ENCODE data around the gene R3HCC1L. TPM values are rescaled to one million over a fixed set of nuclear protein-coding genes. Genes with fewer than 3 reads are reported as not detected.
"Not testable (repeated sequence)": the region's sequence is repeated elsewhere in the genome, so short reads cannot be mapped to it uniquely, and the experiment has no call there.

Gene R3HCC1L
- total RNA-seq, 1 donor from 2014 or later: 13.7 TPM

GRCh38 chr10:98115031-98115787 lies 19.2 kb upstream of the R3HCC1L start:
- intact Hi-C loops (cut with DNase I): no loop called here
- H3K36me3 ChIP-seq: no peaks in the 10 kb centered on the region

DNA sequence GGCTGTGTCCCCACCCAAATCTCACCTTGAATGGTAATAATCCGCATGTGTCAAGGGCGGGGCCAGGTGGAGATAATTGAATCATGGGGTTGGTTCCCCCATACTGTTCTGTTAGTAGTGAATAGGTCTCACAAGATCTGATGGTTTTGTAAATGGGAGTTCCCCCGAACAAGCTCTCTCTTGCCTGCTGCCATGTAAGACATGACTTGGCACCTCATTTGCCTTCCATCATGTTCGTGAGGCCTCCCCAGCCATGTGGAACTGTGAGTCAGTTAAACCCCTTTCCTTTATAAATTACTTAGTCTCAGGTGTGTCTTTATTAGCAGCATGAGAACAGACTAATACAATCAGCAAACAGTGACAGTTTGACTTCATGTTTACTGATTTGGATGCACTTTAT lies 14.6 kb upstream of the R3HCC1L start:
- intact Hi-C loops (cut with DNase I): no loop called here
- DNase-seq (no peak), ATAC-seq (no peak)
- H3K36me3 ChIP-seq: no peaks in the 10 kb centered on the region
- no peak overlapping the region for H3K4me3 ChIP-seq
- peaks cover 4% of the 10 kb centered on the region for H3K27me3 ChIP-seq
- no peaks in the 10 kb centered on the region for H3K9me3 ChIP-seq
- TF ChIP-seq, protein P1, sequence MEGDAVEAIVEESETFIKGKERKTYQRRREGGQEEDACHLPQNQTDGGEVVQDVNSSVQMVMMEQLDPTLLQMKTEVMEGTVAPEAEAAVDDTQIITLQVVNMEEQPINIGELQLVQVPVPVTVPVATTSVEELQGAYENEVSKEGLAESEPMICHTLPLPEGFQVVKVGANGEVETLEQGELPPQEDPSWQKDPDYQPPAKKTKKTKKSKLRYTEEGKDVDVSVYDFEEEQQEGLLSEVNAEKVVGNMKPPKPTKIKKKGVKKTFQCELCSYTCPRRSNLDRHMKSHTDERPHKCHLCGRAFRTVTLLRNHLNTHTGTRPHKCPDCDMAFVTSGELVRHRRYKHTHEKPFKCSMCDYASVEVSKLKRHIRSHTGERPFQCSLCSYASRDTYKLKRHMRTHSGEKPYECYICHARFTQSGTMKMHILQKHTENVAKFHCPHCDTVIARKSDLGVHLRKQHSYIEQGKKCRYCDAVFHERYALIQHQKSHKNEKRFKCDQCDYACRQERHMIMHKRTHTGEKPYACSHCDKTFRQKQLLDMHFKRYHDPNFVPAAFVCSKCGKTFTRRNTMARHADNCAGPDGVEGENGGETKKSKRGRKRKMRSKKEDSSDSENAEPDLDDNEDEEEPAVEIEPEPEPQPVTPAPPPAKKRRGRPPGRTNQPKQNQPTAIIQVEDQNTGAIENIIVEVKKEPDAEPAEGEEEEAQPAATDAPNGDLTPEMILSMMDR (IDR thresholded peaks at IDR 0.05): no peak
- H3K4me1 ChIP-seq: no peaks in the 10 kb centered on the region
- H3K27ac ChIP-seq: no peak overlapping the region

More at GRCh38 chr10:98115031-98115787, 19.2 kb upstream of the R3HCC1L start:
- Histone ChIP-seq H3K9me3 (no peaks in the 10 kb centered on the region), H3K27me3 (peaks cover 13% of the 10 kb centered on the region), H3K4me1 (no peaks in the 10 kb centered on the region), H3K27ac (no peak overlapping the region), H3K4me3 (no peak overlapping the region)
- DNase-seq (no peak), ATAC-seq (no peak)
- TF ChIP-seq, protein P1 (IDR thresholded peaks at IDR 0.05): no peak

- Histone ChIP-seq H3K4me3 (no peak overlapping the region), H3K27ac (no peak overlapping the region), H3K9me3 (no peaks in the 10 kb centered on the region), H3K36me3 (no peaks in the 10 kb centered on the region), H3K27me3 (no peaks in the 10 kb centered on the region), H3K4me1 (no peaks in the 10 kb centered on the region)
- DNase-seq: no peak
- TF ChIP-seq, protein P1 (IDR thresholded peaks at IDR 0.05): no peak
- intact Hi-C loops (cut with DNase I): no loop called here
- no peak for ATAC-seq
These were observed 8.4 kb upstream of the R3HCC1L start for GRCh38 chr10:98125940-98126631.

- ATAC-seq (no peak), DNase-seq (no peak)
- TF ChIP-seq, protein P1 (IDR thresholded peaks at IDR 0.05): no peak
- H3K9me3 ChIP-seq: no peaks in the 10 kb centered on the region
- no peak overlapping the region for H3K4me3 ChIP-seq
- intact Hi-C loops (cut with DNase I): no loop called here
- no peaks in the 10 kb centered on the region for H3K4me1 ChIP-seq
- no peak overlapping the region for H3K27ac ChIP-seq
- H3K27me3 ChIP-seq: no peaks in the 10 kb centered on the region
- no peaks in the 10 kb centered on the region for H3K36me3 ChIP-seq
These were observed 5.7 kb upstream of the R3HCC1L start for GRCh38 chr10:98128802-98129201.

- ATAC-seq (no peak), DNase-seq (no peak)
- Histone ChIP-seq H3K9me3 (no peaks in the 10 kb centered on the region), H3K4me3 (no peak overlapping the region), H3K4me1 (peaks cover 10% of the 10 kb centered on the region), H3K27ac (no peak overlapping the region), H3K36me3 (no peaks in the 10 kb centered on the region), H3K27me3 (no peaks in the 10 kb centered on the region)
- TF ChIP-seq, protein P1 (IDR thresholded peaks at IDR 0.05): no peak
- intact Hi-C loops (cut with DNase I): no loop called here
These were observed 2.8 kb upstream of the R3HCC1L start for GRCh38 chr10:98131619-98132018.

DNA sequence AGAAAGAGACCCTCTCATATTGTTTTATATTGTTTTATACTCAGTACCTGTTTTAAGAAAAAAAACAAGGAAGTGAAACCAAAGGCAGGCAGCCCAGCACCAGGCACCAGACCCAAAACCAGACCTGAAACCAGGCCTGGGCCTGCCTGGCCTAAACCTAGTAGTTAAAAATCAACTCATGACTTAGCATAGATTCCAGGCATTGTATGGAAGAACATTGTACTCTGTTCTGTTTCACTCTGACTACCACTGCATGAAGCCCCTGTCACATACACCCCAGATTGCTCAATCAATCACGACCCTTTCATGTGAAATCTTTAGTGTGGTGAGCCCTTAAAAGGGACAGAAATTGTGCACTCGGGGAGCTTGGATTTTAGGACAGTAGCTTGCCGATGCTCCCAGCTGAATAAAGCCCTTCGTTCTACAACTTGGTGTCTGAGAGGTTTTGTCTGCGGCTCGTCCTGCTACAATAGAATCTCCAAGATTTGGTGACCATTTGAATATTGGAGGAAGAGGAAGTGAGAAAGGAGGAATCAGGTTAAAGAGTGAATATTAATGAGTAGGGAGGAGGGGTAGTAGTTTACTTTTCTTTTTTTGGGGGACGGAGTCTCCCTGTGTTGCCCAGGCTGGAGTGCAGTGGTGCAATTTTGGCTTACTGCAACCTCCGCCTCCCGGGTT lies 1.2 kb upstream of the R3HCC1L start:
- H3K27me3 ChIP-seq; DNase-seq; H3K4me1 ChIP-seq; H3K36me3 ChIP-seq; intact Hi-C loops (cut with DNase I); ATAC-seq; H3K27ac ChIP-seq; H3K4me3 ChIP-seq; H3K9me3 ChIP-seq: not testable (repeated sequence)
